Uterus (tissue), 4 donors: ENCODE results near the gene HERC3. TPM values are rescaled to one million over a fixed set of nuclear protein-coding genes. Genes with fewer than 3 reads are reported as not detected.

ENCODE experiments used
- DNase-seq, 2 donors: peaks; one replicate each; pipeline ENCODE4 v3.0.0-alpha.2; 2019 to 2020
- H3K27ac ChIP-seq, 2 donors: fragments of 200-600 bp; sonication (generic); 1 replicate in 1 of 2; 2 replicates in 1 of 2; pipeline ENCODE4 v1.5.1; 2016 to 2018
- H3K27me3 ChIP-seq, 2 donors: fragments of 200-600 bp; sonication (generic); one replicate each; pipeline ENCODE4 v1.5.1; 2018 to 2019; ENCODE audit warnings: control low read depth in 1 of 2
- H3K36me3 ChIP-seq, 2 donors: fragments of 200-600 bp; sonication (generic); one replicate each; pipeline ENCODE4 v1.5.1; 2019; ENCODE audit warnings: control low read depth in 1 of 2
- H3K4me1 ChIP-seq, 2 donors: fragments of 200-600 bp; sonication (generic); one replicate each; pipeline ENCODE4 v1.5.1; 2018 to 2019; ENCODE audit warnings: control low read depth in 1 of 2
- H3K4me3 ChIP-seq, 2 donors: fragments of 200-600 bp; sonication (generic); 1 replicate in 1 of 2; 2 replicates in 1 of 2; pipeline ENCODE4 v1.5.1; 2018 to 2019; ENCODE audit warnings: mild to moderate bottlenecking in 1 of 2
- H3K9me3 ChIP-seq, 2 donors: fragments of 200-600 bp; sonication (generic); one replicate each; pipeline ENCODE4 v1.5.1; 2019; ENCODE audit warnings: control low read depth in 1 of 2
- CTCF ChIP-seq, 4 experiments: fragments of 200-600 bp in 2 of 4; fragments of 450-650 bp in 2 of 4; sonication (generic) in 2 of 4; IDR thresholded peaks; one replicate each; pipeline ENCODE4 v1.5.1; 2016 to 2019; ENCODE audit warnings: antibody characterized with exemption in 4 of 4, mild to moderate bottlenecking in 2 of 4, moderate library complexity in 1 of 4
- POLR2A ChIP-seq, 2 donors: fragments of 450-650 bp; IDR thresholded peaks; one replicate each; pipeline ENCODE4 v1.6.1; 2016; ENCODE audit warnings: antibody characterized with exemption in 2 of 2, mild to moderate bottlenecking in 1 of 2, moderate library complexity in 1 of 2
- intact Hi-C: fragments of 100-400 bp; cut with DNase I; formaldehyde crosslinking; loops from one replicate; pipeline ENCODE4 v1.15.1; 2023; ENCODE audit warnings: low total_unique reads
- total RNA-seq, 4 donors: library from RNA; depleted of rRNA in 3 of 4; stranded (reverse); fragments of >200 nt in 3 of 4; gene quantifications; one replicate each; pipeline versions ENCODE4 v1.1.0 to v1.2.4, GENCODE V29; 2014 to 2023
- donor health status: DM: yes; HTN: yes; CAD: no.

HERC3 gene
- total RNA-seq, 4 donors from 2014 or later = 20.6 to 54.8 (median 37.0) TPM

- H3K4me1 ChIP-seq = no peaks in the 10 kb centered on the region
- H3K27ac ChIP-seq = no peak overlapping the region
Measured at GRCh38 chr4:88743696-88744095, 151.4 kb downstream of the HERC3 start.

GRCh38 chr4:88744609-88745008, 152.3 kb downstream of the HERC3 start:
- DNase-seq = no peak
- H3K4me1 ChIP-seq = no peaks in the 10 kb centered on the region
- H3K9me3 ChIP-seq = no peaks in the 10 kb centered on the region
- intact Hi-C loops = no loop called here
- H3K27me3 ChIP-seq = no peaks in the 10 kb centered on the region
- H3K4me3 ChIP-seq = no peak overlapping the region
- peaks cover 0 to 1% of the 10 kb centered on the region in 2 donors for H3K36me3 ChIP-seq
- no peak overlapping the region for H3K27ac ChIP-seq
- TF ChIP-seq POLR2A (IDR thresholded peaks at IDR 0.05) = no peak
- no peak for TF ChIP-seq CTCF (IDR thresholded peaks at IDR 0.05)

More at GRCh38 chr4:88743696-88744095, 151.4 kb downstream of the HERC3 start:
- Histone ChIP-seq H3K9me3 (no peaks in the 10 kb centered on the region), H3K36me3 (peaks cover 0 to 1% of the 10 kb centered on the region in 2 donors), H3K27me3 (no peaks in the 10 kb centered on the region), H3K4me3 (no peak overlapping the region)
- intact Hi-C loops = no loop called here
- TF ChIP-seq POLR2A (IDR thresholded peaks at IDR 0.05) (no peak), CTCF (IDR thresholded peaks at IDR 0.05) (no peak)
- no peak for DNase-seq

- TF ChIP-seq POLR2A (IDR thresholded peaks at IDR 0.05) (no peak), CTCF (IDR thresholded peaks at IDR 0.05) (no peak)
- Histone ChIP-seq H3K27me3 (no peaks in the 10 kb centered on the region), H3K36me3 (peaks cover 0 to 1% of the 10 kb centered on the region in 2 donors), H3K4me1 (no peaks in the 10 kb centered on the region), H3K9me3 (no peaks in the 10 kb centered on the region), H3K27ac (no peak overlapping the region), H3K4me3 (no peak overlapping the region)
- intact Hi-C loops = no loop called here
- no peak for DNase-seq
Measured at GRCh38 chr4:88745175-88745574, 152.9 kb downstream of the HERC3 start.

- no peak for DNase-seq
- no peak overlapping the region for H3K27ac ChIP-seq
- H3K4me1 ChIP-seq = no peaks in the 10 kb centered on the region
- intact Hi-C loops = no loop called here
- TF ChIP-seq CTCF (IDR thresholded peaks at IDR 0.05) (no peak), POLR2A (IDR thresholded peaks at IDR 0.05) (no peak)
- no peaks in the 10 kb centered on the region for H3K9me3 ChIP-seq
- peaks cover 0 to 1% of the 10 kb centered on the region in 2 donors for H3K36me3 ChIP-seq
- H3K27me3 ChIP-seq = no peaks in the 10 kb centered on the region
- H3K4me3 ChIP-seq = no peak overlapping the region
Measured at GRCh38 chr4:88745581-88746163, 153.4 kb downstream of the HERC3 start.

- peaks cover 0 to 1% of the 10 kb centered on the region in 2 donors for H3K36me3 ChIP-seq
- intact Hi-C loops = no loop called here
- no peak overlapping the region for H3K27ac ChIP-seq
Measured at GRCh38 chr4:88746206-88746605, 153.9 kb downstream of the HERC3 start.

More at GRCh38 chr4:88746206-88746605, 153.9 kb downstream of the HERC3 start:
- Histone ChIP-seq H3K9me3 (no peaks in the 10 kb centered on the region), H3K4me3 (no peak overlapping the region), H3K4me1 (no peaks in the 10 kb centered on the region), H3K27me3 (no peaks in the 10 kb centered on the region)
- DNase-seq = no peak
- no peak for TF ChIP-seq CTCF (IDR thresholded peaks at IDR 0.05)
- no peak for TF ChIP-seq POLR2A (IDR thresholded peaks at IDR 0.05)
